HG02970 (cell line): ENCODE data around the gene FZD2.
"Not testable (repeated sequence)": the region's sequence is repeated elsewhere in the genome, so short reads cannot be mapped to it uniquely, and the experiment has no call there.

Experiments
- ATAC-seq: cut with Tn5 transposase; IDR thresholded peaks from one replicate; pipeline ENCODE4 v1.9.1; 2021; ENCODE audit warnings: mild to moderate bottlenecking, moderate library complexity, moderate number of reproducible peaks; ENCODE audit not compliant: unreplicated experiment, low FRiP score

Gene FZD2

DNA sequence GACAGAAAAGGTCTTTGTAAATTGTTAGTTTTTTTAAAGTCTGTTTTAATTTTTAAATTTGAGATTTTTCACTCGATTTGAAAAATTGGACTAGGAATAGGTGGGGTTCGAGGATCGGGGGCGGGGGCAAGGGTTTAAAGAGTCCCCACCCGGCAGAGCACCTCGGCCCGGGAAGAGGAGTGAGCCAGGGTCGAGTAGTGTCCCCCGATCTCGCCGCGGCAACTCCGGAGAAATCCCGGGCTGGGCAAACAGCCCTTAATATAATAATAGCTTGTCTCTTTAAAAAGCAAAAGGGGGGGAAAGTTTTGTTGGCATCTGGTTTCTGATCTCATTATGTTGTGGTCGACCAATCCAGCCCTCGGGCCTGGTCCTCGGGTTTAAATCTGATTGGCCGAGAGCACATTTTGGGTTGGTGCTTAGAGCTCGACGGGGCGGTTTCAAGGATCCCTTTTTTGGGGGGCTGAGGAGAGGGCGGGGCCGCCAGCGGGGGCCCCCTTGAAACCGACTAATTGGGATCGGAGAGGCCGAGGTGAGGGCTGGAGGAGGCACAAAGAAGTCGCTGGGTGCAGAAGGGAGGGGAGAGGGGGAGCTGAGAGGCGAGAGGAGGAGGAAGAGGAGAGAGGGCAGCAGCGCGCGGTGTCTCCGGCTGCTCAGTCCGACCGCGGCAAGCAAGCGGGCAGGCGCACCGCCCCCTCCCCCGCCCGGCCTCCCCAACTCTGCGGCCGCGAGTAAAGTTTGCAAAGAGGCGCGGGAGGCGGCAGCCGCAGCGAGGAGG, at the start of gene FZD2:
Gene FZD2 (plus strand): TSS at position 653 of the 775 bp plus-strand sequence. CDS start 205 bp downstream, outside the sequence.
- ATAC-seq, result no peak

DNA sequence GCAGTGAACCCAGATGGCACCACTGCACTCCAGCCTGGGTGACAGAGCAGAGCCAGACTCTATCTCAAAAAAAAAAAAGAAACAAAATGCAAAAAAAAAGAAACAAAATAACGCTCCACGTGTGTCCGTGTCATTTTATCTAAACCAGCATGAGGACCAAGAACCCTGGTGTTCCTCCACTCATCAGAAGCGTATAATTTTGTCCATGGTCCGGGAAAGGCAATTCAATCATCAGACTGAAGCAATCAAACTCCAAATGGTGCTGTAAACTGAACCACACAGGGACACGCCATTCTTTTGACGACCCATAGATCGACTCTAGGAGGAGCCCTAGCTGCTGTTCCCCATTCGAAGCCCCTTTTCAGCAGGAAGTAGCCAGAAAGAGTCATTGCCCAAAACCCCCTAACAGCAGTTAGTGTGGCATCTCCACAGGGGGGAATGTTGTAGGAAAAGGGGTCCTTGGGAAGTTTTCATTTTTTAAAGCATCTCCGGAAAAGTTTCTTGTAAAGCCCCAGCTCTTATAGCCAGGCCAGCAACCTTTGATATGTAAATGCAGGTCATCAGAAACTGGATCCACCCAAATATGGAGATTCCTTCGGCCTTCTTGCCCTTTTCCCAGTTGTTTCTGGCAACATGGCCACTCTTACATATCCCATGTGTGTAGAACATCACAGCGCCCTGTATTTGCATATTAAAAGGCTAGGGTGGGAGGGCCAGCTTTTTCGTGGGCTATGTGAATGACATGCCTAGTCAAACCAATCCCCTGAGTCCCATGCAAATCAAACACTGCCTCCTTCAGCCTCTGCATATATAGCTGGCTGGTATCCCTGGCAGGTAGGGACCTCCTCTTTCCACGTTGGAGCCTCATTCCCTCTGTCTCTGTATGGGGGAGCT, 45.8 kb upstream of the FZD2 start:
- ATAC-seq, result not testable (repeated sequence)

DNA sequence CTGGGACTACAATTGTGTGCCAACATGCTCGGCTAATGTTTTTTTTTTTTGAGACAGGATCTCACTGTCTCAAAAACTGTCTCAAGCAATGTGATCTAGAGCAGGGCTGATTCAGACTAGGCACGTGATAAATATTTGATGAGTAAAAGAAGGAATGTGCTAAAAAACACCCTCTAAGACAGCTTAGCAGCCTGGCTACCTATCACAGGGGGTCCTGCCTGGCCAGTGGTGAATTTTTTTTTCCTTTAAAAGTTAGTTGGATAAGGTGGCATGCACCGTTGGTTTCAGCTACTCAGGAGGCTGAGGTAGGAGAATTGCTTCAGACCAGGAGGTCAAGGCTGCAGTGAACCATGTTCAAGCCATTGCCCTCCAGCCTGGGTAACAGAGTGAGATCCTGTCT, 39.3 kb upstream of the FZD2 start:
- ATAC-seq, result no peak

DNA sequence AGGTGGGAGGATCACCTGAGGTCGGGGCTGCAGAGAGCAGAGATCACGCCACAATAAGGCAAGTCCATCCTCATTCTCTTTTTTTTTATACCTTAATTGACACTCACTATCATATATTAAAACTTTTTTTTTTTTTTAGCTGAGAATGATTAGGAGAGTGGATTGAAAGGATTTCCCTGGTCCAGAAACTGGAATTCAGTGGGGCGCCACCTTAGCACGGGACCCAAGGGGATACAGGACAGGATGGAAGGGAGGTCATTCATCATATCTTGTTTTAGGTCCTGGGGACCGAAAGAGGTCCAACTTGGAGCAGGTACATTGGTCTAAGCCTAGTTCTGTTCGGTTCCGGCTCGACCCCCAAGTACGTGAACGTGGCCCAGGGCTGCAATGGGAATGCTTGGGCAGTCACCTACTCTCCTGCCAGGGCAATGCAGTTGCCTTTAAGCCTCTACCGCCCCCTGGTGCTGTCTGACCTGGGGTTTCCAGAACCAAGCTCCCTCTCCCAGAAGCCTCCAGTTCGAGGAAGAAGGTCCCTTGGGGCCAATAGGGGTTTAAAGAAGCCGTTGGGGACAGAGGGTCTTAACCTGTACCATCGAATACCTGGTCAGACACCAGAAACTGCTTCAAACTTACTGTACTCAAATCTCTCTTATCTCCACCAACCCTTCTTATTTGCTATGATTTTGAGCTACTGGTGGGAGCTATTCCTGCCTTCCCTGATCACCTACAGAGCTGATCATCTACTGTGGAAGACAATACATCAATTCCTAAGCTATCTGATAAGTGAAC, 34.2 kb upstream of the FZD2 start:
- no peak for ATAC-seq

DNA sequence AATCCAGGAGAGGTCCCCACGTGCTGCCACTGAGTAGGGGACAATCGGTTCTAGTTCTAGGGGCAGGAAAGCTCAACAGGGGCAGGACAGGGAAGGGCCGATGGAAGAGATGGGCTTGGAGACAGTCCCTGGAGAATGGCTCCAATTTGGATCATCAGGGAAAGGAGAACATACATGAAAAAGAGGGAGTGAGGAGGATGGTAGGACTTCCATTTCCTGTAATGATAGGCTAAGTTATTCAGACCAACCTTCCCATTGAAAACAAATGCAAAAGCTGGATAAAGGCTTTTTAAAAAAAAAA, 33.7 kb upstream of the FZD2 start:
- ATAC-seq, result no peak

DNA sequence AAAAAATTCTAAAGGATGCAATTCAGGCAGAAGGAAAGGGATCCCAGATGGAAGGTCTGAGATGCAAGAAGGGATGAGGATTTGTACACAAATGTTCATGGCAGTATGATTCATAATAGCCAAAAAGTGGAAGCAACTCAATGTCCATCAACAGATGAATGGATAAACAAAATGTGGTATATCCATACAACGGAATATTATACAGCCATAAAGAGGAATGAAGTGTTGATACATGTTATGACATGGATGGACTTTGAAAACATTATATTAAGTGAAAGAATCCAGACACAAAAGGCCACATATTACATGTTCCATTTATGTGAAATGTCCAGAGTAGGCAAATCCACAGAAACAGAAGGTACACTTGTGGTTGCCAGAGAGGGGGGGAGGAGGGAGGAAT, 30.2 kb upstream of the FZD2 start:
- ATAC-seq, result no peak

DNA sequence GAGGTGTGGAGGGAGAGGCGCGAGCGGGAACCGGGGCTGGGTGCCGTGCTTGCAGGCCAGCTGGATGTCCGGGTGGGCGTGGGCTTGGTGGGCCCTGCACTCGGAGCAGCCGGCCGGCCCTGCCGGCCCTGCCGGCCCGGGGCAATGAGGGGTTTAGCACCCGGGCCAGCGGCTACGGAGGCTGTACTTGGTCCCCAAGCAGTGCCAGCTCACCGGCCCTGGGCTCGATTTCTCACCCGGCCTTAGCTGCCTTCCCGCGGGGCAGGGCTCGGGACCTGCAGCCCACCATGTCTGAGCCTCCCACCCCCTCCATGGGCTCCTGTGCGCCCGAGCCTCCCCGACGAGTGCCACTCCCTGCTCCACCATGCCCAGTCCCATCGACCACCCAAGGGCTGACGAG, 29.3 kb upstream of the FZD2 start:
- no peak for ATAC-seq

DNA sequence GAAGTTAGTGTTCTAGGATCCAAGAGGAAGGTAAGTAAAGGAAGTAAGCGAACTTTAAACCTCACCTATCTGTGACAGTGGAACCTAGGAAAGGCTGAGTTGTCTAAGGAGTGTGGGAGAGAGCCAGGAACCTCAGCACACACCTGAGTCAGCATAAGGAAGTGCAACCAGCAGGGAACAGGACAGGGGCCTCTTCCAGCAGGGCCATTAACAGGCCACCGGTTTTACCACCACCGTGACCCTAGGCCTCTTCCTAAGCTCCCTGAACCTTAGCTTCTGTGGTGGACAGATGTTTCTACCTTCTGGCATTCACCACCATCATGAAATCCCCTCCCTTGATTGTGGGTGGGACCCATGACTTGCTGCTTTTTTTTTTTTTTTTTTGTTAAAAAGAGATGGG, 27.4 kb upstream of the FZD2 start:
- ATAC-seq, result no peak

DNA sequence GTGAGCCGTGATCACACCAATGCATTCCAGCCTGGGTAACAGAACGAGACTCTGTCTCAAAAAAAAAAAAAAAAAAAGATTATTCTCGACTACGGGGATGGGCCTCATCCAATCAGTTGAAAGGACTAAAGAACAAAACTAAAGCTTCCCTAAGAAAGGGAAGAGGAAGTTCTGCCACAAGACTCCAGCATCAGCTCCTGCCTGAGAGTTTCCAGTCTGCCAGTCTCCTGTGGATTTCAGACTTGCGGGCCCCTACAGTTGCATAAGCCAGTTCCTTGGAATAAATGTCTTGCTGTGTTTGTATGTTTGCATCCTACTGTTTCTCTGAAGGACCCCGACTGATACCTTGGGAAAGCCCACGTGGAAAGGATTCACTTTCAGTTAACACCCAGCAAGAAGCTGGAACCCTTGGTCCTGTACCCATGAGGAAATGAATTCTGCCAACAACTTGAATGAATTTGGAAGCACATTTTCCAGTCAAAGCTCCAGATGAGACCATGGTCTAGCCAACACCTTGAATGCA, 26.3 kb upstream of the FZD2 start:
- no peak for ATAC-seq

DNA sequence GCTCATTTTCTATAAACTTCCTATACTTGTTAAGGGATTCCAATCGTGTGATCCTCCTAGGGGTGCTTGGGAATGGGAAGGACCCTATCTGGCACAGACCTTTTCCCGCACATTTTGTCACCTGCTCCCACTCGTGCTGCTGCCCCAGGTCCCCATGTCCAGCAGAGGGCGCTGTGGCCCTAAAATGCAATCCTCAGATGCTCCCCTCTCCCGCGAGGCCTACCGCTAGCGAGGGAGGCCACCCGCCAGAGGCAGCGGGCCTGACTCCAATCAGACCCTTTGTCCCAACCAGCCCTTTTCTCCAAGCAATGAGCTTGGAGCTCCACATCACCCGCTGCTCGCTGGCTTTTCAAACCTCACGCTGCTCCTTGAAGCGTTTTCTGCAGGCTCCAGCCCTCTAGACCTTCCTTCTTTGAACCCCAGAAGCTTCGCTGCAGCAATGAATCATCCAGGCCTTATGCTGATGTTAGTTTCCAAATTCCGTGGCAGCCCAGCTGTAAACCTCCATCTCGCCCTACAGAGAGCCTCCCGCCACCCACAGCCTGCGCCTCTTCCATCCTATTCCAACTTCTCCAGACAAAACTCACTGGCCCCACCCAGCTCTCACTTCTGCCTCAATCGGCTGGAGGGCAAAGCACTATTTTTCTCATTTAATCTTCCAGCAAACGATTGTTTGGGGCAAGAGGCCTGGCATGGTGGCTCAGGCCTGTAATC, 23.6 kb upstream of the FZD2 start:
- no peak for ATAC-seq

DNA sequence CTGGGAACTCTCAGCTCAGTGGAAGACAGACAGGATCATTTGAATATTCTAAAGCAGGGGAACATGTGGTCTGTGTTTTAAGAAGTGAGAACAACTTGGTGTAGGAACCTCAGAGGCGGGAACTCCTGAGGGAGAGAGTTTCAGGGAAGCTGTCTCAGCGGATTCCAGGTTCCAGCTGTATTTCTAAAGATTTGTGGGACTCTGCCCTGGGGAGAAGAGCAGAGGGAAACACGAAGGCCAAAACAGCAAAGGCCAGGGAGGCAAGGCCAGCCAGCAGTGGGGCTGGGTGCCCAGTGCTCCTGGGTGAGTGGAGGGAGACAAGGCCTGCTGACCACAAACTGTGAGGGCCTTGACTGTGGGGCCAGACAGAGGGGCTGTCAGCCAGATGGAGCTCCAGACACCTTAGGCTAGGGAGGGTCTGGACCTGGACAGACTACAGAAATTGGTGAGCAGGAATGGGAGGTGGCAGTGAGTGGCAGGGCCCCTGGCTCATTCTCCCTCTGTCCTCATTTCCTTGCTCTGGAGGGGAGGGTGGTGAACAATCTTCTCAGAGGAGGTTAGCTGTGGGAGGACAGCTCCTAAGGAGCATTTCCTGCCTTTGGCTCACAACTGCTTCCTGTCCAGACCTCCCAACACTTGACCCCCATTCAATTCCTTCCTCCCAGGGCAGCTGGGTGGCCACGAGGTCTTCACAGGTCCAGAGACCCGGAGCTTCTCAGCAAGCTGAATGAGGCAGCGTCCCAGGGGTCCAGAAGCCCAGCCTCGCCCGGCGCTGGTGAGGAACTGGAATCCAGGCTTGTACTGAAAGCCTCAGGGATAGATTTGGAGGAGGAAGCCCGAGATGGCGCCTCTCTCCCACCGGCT, 21.0 kb upstream of the FZD2 start:
- no peak for ATAC-seq

DNA sequence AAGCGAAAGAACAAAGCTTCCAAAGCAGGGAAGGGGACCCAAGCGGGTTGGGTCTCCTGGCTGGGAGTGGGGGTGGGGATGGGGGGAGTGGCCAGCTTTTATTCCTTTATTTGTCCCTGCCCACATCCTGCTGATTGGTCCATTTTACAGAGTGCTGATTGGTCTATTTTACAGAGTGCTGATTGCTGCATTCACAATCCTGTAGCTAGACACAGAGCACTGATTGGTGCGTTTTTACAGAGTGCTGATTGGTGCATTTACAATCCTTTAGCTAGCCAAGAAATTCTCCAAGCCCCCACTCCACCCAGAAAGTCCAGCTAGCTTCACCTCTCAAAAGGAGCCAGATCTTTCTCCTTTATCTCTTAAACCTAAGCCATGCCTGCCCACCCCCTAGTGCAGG, 19.4 kb upstream of the FZD2 start:
- ATAC-seq, result not testable (repeated sequence)

DNA sequence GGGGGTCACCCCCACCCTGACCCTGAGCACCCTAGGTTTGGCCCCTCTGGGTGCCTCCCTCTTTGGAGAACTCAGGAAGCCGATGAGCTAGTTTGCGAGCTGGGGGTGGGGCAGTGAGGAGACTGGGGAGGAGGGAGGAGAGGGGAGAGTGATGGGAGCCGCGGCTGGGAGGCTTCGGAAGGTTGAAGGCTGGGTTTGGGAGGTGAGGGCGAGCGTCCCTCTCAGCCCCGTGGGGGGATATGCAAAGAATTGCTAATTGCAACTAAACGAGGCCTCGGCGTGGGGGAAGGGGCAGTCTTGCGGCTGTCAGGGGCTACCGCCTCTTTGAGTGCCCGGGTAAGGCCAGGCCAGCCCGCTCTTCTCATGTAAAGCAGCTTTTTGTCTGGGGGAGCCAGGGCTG, 17.6 kb upstream of the FZD2 start:
- no peak for ATAC-seq

DNA sequence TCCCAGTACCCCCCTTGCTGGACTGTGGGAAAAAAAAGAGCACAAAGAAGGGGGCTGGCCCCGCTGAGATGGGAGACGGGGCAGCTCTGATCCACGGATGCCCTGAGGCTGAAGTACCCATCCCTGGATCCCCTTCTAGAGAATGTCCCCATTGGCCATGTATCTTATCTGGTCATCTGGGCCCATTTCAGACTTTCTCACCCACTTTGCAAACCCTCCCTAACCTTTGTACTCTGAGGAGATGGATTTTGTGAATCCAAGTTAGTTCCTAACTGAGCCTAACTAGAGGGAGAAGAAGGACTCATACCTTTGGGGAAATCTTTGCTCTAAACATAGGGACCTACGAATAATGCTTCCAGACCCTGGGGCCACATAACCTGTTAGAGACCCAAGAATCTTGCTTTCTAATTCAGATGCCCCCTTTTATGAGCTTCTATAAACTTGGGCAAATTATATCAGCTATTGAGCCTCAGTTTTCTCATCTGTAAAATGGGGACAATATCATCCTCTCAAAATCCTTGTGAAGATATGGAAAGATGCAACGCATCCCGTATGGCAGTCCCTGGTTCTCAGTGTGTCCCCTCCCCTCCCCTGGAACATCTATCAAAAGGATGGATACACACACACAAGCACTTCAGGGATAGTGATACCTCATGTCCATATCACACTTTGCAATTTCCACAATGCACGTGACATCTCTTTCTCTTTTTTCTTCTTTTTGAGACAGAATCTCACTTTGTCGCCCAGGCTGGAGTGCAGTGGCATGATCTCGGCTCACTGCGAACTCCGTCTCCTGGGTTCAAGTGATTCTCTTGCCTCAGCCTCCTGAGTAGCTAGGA, 16.8 kb upstream of the FZD2 start:
- no peak for ATAC-seq

DNA sequence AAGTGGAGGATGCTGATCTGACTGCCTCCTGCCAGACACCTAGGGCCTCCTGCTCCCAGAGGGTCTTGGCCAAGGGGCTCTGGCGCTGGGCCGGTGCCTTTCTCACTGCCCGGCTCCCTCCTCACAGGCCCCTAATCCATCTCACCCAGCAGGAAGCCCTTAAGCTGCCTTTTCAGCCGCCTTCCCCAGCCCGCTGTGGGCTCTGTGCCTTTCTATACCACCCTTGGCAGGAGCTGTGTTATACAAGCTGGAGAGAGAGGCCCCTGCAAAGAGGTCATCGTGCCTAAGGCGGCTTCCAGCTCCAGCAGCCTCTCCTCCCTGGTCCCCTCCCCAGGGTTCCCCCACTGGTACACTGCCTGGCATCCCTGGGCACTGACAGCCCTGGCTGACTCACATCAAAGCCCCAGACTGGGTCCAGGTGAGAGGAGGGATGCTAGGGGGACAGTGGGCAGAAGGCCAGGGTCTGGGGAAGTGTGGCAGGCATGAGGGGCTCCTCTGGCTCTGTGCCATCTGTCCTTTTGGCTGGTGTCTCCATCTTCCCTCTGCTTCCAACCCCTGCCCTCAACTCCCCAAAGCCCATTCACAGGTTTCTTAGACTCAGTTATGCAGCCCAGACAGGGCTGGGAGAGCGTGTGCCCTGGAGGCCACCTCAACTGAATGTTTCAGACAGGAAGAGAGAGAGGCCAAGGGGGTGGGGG, 15.3 kb upstream of the FZD2 start:
- no peak for ATAC-seq

DNA sequence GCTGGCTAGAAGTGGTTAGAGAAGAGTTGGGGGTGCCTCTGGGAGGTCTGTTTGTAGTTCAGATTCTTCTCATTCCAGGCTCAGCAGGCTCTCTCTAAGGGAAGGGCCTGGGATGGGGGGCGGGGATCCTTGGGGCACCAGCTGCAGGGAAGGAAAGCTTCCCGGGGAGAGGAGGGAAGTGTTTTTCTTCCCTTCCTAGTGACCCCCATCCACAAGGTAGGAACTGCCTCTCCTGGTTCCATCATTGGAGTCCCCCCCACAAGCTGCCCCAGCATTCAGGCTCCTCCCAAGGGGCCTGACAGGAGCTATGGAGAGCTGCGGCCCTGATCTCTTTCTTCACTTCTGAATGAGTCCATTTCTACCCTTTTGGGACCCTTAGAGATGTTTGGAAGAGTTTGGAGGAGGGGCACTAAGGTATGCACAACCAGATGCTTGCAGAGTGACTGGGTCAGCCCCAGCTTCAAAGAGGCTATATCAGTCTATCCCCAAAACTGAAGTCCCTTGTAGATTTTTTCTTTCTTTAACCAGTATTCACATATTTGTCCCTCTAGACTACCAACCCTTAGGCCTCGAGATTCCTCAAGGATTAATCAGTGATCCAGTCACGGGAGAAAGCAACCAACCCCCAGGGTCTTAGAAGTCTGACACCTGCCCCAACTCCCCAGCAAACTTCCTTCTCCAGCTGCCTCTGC, 13.9 kb upstream of the FZD2 start:
- ATAC-seq, result no peak

DNA sequence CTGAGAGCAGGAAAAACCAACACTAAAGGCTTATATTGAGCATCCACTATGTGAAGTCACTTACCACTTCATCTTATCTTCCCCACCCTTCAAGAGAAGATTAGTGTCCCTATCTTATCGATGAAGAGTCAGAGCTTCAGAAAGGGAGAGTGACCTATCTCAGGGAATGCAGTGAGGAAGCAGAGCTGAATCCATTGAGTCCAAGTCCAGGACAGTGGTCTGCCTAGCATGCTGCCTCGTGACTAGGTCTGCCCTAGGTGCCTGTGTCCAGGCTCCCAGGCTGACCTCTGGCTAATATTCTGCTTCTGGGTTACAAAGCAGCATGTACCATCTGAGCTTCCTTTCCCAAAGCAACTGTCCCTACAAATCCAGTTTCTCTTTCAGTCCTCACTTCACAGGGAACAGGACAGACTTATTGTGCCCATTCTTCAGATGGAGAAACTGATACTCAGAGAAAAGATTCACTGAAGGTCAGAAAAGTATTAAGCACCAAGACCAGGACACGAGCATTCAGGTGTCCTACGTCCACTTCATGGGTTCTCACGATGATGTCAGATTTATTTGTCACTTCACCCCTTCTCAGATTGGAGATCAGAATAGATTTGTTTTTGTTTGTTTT, 13.3 kb upstream of the FZD2 start:
- ATAC-seq, result no peak
